Astrocyte of the cerebellum (primary cell): ENCODE data around the gene TUBA1A.
A peak's percentile ranks its signal among the peaks of the same experiment; 100 is the strongest.

Experiments used
- DNase-seq: peaks from one replicate; pipeline ENCODE4 v3.0.0-alpha.2; 2011; ENCODE audit warnings: low read depth
- H3K4me3 ChIP-seq: 2 replicates; pipeline ENCODE4 v1.5.1; 2011; ENCODE audit warnings: mild to moderate bottlenecking, low read depth, low read length, moderate library complexity
- in situ Hi-C: cut with HindIII; loops from 2 replicates; pipeline ENCODE4 v1.10.0; 2017; ENCODE audit warnings: low sequenced_read_pairs
- TF ChIP-seq, protein P1 (sequence below): IDR thresholded peaks from 2 replicates; pipeline ENCODE4 v1.5.1; 2012; ENCODE audit warnings: low read length, low read depth, moderate library complexity, mild to moderate bottlenecking; ENCODE audit errors: missing control alignments

Gene TUBA1A

DNA sequence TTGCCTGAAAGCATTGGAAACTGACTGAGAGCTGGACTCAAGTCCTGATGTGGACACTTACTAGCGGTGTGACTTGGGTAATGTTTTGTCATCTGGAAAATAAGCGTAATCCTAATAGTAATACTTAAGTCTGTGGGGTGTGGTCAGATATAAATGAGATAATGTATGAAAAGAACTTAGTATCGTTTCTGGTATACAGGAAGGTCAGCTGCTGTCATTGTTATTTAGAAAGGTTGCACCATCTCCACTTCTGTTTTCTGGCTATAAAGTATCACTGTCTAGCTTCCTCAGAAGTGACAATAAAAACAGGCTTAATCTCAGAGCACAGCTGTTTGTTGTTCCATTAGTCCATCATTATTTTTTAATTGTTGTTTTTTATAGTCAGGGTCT is 41.9 kb upstream of the TUBA1A start:
- no peak overlapping the region for H3K4me3 ChIP-seq
- in situ Hi-C loops, result loop anchor here (5.0 to 10.0 kb wide), 3 partner anchors 33 to 166 kb away; partner anchors contain the start of genes KMT2D, RHEBL1 and TUBA1C
- no peak for DNase-seq
- TF ChIP-seq, protein P1, sequence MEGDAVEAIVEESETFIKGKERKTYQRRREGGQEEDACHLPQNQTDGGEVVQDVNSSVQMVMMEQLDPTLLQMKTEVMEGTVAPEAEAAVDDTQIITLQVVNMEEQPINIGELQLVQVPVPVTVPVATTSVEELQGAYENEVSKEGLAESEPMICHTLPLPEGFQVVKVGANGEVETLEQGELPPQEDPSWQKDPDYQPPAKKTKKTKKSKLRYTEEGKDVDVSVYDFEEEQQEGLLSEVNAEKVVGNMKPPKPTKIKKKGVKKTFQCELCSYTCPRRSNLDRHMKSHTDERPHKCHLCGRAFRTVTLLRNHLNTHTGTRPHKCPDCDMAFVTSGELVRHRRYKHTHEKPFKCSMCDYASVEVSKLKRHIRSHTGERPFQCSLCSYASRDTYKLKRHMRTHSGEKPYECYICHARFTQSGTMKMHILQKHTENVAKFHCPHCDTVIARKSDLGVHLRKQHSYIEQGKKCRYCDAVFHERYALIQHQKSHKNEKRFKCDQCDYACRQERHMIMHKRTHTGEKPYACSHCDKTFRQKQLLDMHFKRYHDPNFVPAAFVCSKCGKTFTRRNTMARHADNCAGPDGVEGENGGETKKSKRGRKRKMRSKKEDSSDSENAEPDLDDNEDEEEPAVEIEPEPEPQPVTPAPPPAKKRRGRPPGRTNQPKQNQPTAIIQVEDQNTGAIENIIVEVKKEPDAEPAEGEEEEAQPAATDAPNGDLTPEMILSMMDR, result no peak

DNA sequence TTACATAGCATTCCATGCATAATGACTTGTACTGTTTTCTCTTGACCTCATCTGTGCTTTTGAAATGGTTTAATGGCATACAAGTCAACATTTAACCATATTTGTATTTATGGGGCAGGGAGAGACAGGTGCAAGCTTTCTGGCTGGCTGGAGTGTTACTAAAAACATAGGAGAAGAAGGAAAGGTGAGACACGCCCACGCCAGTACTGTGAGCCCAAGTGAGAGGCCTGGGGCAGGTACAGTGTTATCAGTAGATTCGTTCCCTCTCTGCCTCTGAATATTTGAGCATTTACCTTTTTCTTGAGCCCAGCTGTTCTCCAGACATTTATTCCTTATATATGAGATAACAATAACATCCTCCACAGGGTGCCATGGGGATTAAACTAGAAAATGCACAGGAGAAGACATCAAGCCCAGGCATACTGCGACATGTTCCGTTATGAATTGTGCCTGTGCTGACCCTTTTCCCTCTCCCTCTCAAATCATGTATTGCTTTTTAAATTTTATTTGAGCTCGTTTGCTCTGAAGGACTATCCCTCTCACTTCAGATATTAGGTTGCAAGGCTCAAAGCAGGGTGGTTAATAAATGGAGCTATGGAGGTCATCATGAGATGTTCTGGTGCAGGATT is 41.4 kb upstream of the TUBA1A start:
- H3K4me3 ChIP-seq, result no peak overlapping the region
- TF ChIP-seq, protein P1, result no peak
- in situ Hi-C loops, result loop anchor here (5.0 to 10.0 kb wide), 3 partner anchors 33 to 165 kb away; partner anchors contain the start of genes KMT2D, RHEBL1 and TUBA1C
- no peak for DNase-seq

DNA sequence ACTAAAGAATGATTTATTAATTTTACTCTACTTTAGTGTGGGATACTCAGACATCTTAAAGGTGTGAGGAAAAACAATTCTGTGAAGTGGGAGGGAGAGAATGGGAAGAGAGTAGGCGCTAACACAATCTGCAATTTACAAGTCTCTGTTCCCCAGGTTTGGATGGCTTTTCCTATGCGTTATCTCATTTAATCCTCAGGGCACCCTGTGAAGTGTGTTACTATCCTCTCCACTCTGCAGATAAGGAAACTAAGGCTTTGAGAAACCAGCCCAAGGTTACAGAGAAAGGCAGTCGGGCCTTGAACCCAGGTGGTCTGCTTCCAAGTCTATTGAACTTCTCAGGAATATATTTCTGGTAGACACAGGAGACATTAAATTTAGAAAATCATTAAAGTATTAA is 39.8 kb upstream of the TUBA1A start:
- TF ChIP-seq, protein P1, result no peak
- in situ Hi-C loops, result no loop called here
- no peak for DNase-seq
- H3K4me3 ChIP-seq, result no peak overlapping the region

DNA sequence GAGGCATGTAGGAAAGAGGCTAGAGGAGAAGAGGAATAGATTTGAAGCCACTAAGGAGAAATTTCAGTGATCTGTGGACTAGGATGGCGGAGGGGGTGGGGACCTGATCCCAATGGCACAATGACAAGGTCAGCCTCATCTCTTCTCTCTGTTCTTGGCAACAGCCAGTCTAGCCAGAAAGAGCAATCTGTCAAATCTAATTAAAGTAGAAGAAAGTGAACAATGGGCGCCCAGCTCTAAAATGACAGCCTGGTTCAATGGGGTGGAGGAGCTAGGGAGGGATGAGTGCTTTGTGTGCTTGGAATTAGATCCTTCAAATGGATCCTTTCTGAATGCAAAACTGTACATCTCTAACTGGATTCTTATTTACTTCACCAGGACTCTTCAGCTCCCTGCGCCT is 38.8 kb upstream of the TUBA1A start:
- DNase-seq, result no peak
- in situ Hi-C loops, result no loop called here

DNA sequence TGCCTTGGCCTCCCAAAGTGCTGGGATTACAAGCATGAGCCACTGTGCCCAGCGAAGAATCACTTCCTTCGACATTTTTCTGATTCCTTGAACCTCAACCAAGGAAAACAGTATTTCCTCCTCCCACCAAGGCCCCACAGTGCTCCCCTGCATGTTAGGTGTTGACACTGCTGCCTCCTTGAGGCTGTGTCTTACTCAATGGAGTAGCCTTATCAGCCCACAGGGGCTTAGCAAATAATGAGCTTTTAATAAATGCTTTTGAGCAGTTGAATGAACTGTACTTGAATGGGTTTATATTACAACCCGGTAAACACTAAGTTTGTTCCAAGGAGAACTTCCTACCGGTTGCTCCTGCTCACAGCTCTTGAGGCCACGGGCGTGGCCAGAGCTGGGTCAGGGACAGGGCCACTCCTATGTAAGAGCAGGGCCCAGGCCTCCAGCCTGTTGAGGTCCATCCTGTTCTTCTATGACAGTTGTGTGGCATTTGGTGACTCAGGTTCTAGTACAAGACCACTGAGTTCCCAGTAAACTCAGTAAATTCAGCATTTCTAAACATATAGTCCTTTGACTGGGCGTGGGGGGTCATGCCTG is 36.8 kb upstream of the TUBA1A start:
- H3K4me3 ChIP-seq, result no peak overlapping the region
- in situ Hi-C loops, result no loop called here
- TF ChIP-seq, protein P1, result peak; percentile 35
- no peak for DNase-seq

More for the DNA sequence above, 38.8 kb upstream of the TUBA1A start:
- H3K4me3 ChIP-seq, result no peak overlapping the region
- TF ChIP-seq, protein P1, result no peak

DNA sequence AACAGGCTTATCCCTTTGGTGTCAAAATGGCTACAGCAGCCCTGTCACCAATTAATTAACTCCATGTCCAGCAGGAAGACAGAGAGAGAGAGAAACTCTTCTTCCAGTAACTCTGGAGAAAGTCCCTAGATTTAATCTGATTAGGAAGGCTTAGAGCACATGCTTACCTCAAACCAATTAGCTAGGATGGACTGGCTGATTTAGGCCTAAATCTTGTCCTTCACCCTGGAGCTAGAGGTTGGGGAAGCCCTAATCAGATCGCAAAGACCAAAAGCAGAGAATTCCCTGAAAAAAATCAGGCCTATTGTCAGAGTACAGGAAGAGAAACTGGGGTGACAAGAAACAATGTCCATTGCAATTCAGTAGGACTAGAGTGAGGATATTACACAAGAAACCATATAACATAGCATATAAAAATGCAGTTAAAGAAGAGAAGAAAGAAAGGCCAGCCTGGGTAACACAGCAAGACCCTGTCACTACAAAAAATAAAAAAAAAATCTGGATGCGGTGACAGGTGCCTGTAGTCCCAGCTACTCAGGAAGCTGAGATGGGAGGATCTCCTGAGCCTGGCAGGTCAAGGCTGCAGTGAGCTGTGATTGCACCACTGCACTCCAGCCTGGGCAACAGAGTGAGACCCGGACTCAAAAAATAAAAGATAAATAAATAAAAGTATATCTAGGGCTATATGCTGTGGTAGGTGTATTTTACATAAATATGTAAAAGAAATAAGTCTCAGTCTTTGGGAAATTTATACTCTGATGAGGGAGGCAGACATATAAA is 34.9 kb upstream of the TUBA1A start:
- TF ChIP-seq, protein P1, result no peak
- in situ Hi-C loops, result no loop called here
- no peak for DNase-seq
- H3K4me3 ChIP-seq, result no peak overlapping the region
